ENCODE data around the gene LAMA5.
A peak's percentile ranks its signal among the peaks of the same experiment; 100 is the strongest.
"Not testable (repeated sequence)": the region's sequence is repeated elsewhere in the genome, so short reads cannot be mapped to it uniquely, and the experiment has no call there.

Gene LAMA5

GRCh38 chr20:62390317-62391164 is 23.4 kb upstream of the LAMA5 start:
- no peak for DNase-seq

- no peak for DNase-seq
Measured at GRCh38 chr20:62389601-62390087, 22.5 kb upstream of the LAMA5 start.

- no peak for DNase-seq
Measured at GRCh38 chr20:62388839-62389600, 21.9 kb upstream of the LAMA5 start.

- DNase-seq: no peak
Measured at GRCh38 chr20:62387933-62388635, 21.0 kb upstream of the LAMA5 start.

- DNase-seq: no peak
Measured at GRCh38 chr20:62387219-62387913, 20.3 kb upstream of the LAMA5 start.

GRCh38 chr20:62386383-62387218 is 19.5 kb upstream of the LAMA5 start, which contains the start of gene RPS21:
Gene RPS21, plus strand, starts transcription at chr20:62387103. Its CDS starts 236 bp downstream, at chr20:62387339.
- DNase-seq: peak; percentile 90

GRCh38 chr20:62382306-62383198 is 15.4 kb upstream of the LAMA5 start:
- DNase-seq: peak; percentile 71

GRCh38 chr20:62381842-62382241 is 14.7 kb upstream of the LAMA5 start:
- no peak for DNase-seq

GRCh38 chr20:62381202-62381797 is 14.2 kb upstream of the LAMA5 start:
- peak; percentile 83 for DNase-seq

GRCh38 chr20:62378215-62378614 is 11.1 kb upstream of the LAMA5 start:
- no peak for DNase-seq

- DNase-seq: no peak
Measured at GRCh38 chr20:62377615-62378178, 10.6 kb upstream of the LAMA5 start.

GRCh38 chr20:62377064-62377461 is 10.0 kb upstream of the LAMA5 start:
- DNase-seq: no peak

- peak; percentile 71 for DNase-seq
Measured at GRCh38 chr20:62376112-62377063, 9.3 kb upstream of the LAMA5 start.

- DNase-seq: no peak
Measured at GRCh38 chr20:62374331-62375152, 7.4 kb upstream of the LAMA5 start.

- DNase-seq: not testable (repeated sequence)
Measured at GRCh38 chr20:62373631-62374179, 6.6 kb upstream of the LAMA5 start.

GRCh38 chr20:62372042-62372993 is 5.2 kb upstream of the LAMA5 start:
- DNase-seq: peak; percentile 58

All from fibroblast of skin of back (primary cell).